ENCODE results near the gene VSIG4. TPM values are rescaled to one million over a fixed set of nuclear protein-coding genes. Genes with fewer than 3 reads are reported as not detected.

The VSIG4 gene
- total and polyA plus RNA-seq, 2 of the 8 experiments (the other 6 are each of a cell fraction or from before 2014, with no cell fraction given): not detected

- H4K5ac ChIP-seq (ENCODE audit: insufficient read length, low read depth, low read length): no peak overlapping the region
- no peak overlapping the region for H3K4me3 ChIP-seq (ENCODE audit: extremely low read depth in 1 of 4, insufficient read depth in 2 of 4, low read depth in 3 of 4, low read length in 4 of 4)
- ChIA-PET CTCF (ENCODE audit: partially characterized antibody) (no interaction called here), POLR2A (ENCODE audit: partially characterized antibody) (no interaction called here)
- H3K56ac ChIP-seq (replicated peaks; ENCODE audit: insufficient read length, low read depth, low read length): no peak overlapping the region
- peaks cover 0 to 17% of the 10 kb centered on the region in 2 experiments; a peak in 1 of 4 replicates for H3K9me3 ChIP-seq (ENCODE audit: insufficient read depth in 2 of 2, low read depth in 1 of 2, low read length in 1 of 2)
- no peaks in the 10 kb centered on the region for H3K79me2 ChIP-seq (ENCODE audit: control insufficient read depth in 1 of 2, insufficient read depth in 2 of 2, low read length in 2 of 2)
- no peak for FAIRE-seq
- H2AK5ac ChIP-seq (ENCODE audit: low read depth, low read length): no peak overlapping the region
- H3K9ac ChIP-seq (replicated peaks in 1 of 4; ENCODE audit: extremely low read depth in 1 of 4, low read depth in 3 of 4, low read length in 3 of 4): no peak overlapping the region
- H3K4me2 ChIP-seq (ENCODE audit: insufficient read depth in 1 of 2, low read depth in 2 of 2, low read length in 2 of 2): no peak overlapping the region
- no peak overlapping the region for H2BK120ac ChIP-seq (replicated peaks; ENCODE audit: low read depth, low read length)
- no peaks in the 10 kb centered on the region for H4K20me1 ChIP-seq (replicated peaks in 1 of 2; ENCODE audit: control insufficient read depth in 1 of 2, insufficient read depth in 2 of 2, low read length in 2 of 2)
- H2BK20ac ChIP-seq (ENCODE audit: low read length): no peak overlapping the region
- H3K79me1 ChIP-seq (ENCODE audit: low read depth, low read length): no peaks in the 10 kb centered on the region
- no peak overlapping the region for H2BK15ac ChIP-seq (ENCODE audit: low read length)
- H3K14ac ChIP-seq (ENCODE audit: insufficient read length): no peak overlapping the region
- H3K27me3 ChIP-seq (replicated peaks in 1 of 4; ENCODE audit: control insufficient read depth in 3 of 4, extremely low read depth in 1 of 4, insufficient read depth in 3 of 4, low read length in 3 of 4): no peaks in the 10 kb centered on the region
- H3K36me3 ChIP-seq (ENCODE audit: control insufficient read depth in 2 of 4, insufficient read depth in 4 of 4, low read length in 3 of 4): no peaks in the 10 kb centered on the region
- H4K8ac ChIP-seq (ENCODE audit: extremely low read depth, insufficient read depth, low read length): no peak overlapping the region
- no peak overlapping the region for H3K4ac ChIP-seq (replicated peaks; ENCODE audit: insufficient read length, low read depth, low read length)
- TF ChIP-seq SRF (IDR thresholded peaks at IDR 0.05; ENCODE audit: low read depth, low read length) (no peak), SAP30 (IDR thresholded peaks at IDR 0.05; ENCODE audit: insufficient read depth, insufficient replicate concordance, low read length) (no peak), KDM5A (IDR thresholded peaks at IDR 0.05; ENCODE audit: low read length) (no peak)
- no peak for DNase-seq (ENCODE audit: low read depth in 1 of 2, low spot score in 2 of 2)
- H2BK5ac ChIP-seq (ENCODE audit: low read depth, low read length): no peak overlapping the region
- H3K23me2 ChIP-seq (ENCODE audit: low read depth, low read length): no peaks in the 10 kb centered on the region; the same call in 1 of the 2 replicates
- no peak overlapping the region for H3K23ac ChIP-seq (ENCODE audit: insufficient read length)
- no peak overlapping the region for H2BK12ac ChIP-seq (ENCODE audit: low read depth, low read length)
- no peaks in the 10 kb centered on the region for H3K4me1 ChIP-seq (replicated peaks in 1 of 4; ENCODE audit: control insufficient read depth in 3 of 4, insufficient read depth in 4 of 4, low read length in 3 of 4)
- no peak overlapping the region for H4K91ac ChIP-seq (replicated peaks; ENCODE audit: insufficient read length, low read length)
- no peak overlapping the region for H3K18ac ChIP-seq (ENCODE audit: extremely low read depth, low read length)
- no peak overlapping the region for H2AFZ ChIP-seq (ENCODE audit: low read length)
- no peak overlapping the region for H3K27ac ChIP-seq (ENCODE audit: low read depth, low read length)
Observed at GRCh38 chrX:66045894-66046293, 6.0 kb upstream of the VSIG4 start.

All from H1 (cell line).